NAMALWA (cell line): ENCODE measurements around the gene ZNF532.
"Not testable (repeated sequence)": the region's sequence is repeated elsewhere in the genome, so short reads cannot be mapped to it uniquely, and the experiment has no call there.

ENCODE experiments used
- DNase-seq: peaks from one replicate; pipeline ENCODE4 v3.0.0-alpha.2; 2015; ENCODE audit warnings: low spot score

ZNF532 gene

DNA sequence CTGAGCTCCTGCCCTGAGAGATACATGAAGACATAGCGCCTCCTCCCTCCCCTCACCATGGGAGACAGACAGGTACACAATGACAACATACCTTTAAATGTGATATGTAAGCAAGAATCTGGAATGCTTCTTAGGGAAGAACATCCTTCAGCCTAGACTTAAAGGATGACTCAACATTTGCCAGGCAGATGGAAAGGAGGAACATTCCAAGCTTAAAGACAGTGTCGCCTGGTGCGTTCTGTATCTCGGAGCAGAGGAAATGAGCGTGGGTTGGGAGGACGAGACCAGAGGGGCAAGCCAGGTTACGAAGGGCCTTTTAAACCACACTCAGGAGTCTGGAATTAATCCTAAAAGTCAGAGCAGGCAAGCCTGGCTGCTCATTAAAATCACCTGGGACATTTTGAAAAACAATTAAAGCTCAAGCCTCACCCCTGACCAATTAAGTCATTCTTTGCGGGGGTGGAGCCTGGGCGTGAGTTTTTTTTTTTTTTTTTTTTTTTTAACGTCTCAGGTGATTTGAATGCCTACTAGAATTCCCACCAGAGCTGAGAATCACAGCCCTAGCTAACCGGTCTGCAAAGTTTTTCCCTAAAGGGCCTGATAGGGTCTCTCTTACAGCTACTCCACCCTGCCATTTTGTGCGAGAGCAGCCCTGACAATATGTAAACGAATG, 143.8 kb downstream of the ZNF532 start:
- DNase-seq = no peak

GRCh38 chr18:59009846-59010245, 145.2 kb downstream of the ZNF532 start:
- no peak for DNase-seq

GRCh38 chr18:59011289-59011688, 146.6 kb downstream of the ZNF532 start:
- no peak for DNase-seq

GRCh38 chr18:59011786-59012185, 147.1 kb downstream of the ZNF532 start:
- DNase-seq = no peak

DNA sequence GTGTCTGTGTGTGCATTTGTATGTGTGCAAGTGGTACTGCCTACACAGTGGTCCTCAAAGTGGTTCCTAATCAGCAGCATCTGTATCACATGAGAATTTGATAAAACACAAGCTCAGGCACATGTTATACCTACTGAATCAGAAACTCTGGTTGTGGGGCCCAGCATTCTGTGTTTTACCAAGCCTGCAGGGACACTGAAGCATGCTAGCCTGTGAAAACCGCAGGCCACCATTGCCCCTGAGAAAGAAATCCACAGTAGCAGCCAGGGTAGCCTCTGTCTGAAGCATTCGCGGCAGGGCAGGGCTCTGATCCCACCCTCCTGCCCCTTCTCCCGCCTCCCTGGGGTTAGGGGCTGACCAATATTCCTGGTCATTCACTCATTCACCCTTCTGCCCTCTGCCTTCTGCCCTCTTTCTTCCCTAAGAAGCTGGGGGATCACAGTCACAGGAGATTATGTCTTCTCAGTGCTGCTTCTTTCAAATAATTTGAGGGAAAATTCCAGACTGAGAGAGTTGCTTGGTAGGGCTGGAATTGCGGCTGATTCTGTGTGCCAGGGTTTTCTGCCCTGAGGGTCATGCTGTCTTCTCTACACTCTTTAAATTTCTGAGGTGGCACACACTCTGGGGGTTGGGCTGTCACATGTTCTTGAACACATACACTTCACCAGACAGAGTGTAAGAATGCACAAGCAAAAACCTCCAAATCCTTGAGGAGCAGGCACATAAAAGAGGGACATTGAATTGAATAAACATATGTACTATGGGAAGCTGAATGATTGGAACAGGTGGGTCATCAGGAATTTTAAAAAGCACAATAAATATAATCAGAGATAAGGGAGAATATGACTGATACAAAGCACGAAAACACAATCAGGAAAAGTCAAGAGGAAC, 148.4 kb downstream of the ZNF532 start:
- no peak for DNase-seq

GRCh38 chr18:59013744-59014143, 149.1 kb downstream of the ZNF532 start:
- no peak for DNase-seq

DNA sequence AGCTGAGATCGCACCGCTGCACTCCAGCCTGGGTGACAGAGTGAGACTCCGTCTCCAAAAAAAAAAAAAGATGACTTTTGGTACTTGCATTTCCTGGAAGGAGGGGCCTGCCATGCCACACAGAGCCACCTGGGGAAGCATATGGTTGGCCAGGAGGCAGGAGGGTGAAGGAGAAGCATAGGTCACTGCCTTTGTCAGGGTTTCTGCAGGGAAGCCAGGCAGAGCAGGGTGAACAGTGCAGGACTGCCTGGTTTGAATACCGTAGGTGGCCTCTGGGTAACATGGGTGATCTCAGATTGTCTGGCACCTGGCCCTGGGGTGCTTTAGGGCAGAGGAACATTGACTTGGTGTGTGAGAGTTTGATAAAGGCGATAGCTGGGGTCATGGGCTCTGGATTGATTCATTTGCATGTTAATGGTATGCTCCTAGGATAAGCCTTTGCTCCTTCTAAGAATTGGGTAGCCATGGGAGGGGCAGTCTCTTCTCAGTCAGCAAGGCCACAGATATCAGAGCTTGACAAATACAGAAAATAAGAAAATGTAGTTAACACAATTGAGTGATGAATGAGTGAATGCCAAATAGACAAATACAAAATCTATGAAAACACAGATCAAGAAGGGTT, 151.0 kb downstream of the ZNF532 start:
- DNase-seq = no peak

GRCh38 chr18:59021500-59021899, 156.8 kb downstream of the ZNF532 start:
- no peak for DNase-seq

DNA sequence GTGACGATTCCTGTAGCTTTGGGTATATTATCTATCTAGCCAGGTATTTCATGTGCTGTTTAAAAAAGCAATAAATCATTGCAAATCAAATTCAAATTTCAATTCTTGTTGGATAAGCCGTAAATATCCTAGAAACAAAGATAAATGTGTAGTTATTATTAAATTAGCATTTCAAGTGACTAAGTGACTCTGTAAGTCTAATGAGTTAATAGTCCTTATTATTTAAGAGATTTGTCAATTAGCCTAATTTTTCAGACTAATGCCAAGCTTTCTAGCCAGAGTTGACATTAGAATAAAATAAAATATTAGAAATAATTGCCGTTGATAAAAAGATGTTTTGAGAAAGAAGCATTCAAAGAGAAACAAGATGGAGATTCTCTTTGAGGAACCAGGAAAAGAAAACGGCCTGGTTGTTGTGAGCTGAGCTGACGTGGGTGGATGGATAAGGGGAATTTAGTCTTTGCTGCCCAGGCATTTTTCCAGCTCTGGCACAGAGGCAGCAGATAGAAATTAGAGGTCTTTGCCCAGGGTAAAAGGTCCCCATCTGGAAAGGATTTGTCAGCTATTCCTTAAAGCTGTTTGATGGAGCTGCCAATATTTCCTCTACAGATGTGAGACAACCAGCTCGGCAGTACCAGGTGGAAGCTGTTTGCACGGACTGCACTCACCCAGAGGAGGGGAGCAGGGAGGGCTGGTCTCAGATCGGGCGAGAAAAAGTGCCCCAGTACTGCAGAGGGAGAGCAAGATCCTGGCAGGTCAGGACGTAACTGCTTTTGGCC, 157.7 kb downstream of the ZNF532 start:
- DNase-seq = no peak

DNA sequence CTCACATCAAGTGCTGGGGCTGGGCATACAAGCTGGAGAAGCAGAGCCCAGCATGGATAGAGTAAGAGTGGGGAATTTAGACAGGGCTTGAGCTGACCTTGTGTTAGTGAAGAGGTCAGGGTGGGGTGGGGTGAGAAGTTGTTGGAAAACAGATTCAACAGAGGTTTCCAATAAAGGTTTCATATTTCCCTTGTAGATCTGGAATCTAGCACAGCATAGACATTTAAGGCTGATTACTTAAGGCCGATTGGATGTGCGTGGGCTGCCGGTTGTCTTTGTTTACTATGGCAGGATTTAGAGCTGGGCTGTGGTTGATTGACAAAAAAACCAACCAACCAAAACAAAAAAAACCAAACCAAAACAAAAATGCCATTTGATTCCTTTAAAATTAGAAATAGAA, 160.2 kb downstream of the ZNF532 start:
- DNase-seq = no peak

- DNase-seq = not testable (repeated sequence)
Measured at GRCh38 chr18:59025532-59025931, 160.9 kb downstream of the ZNF532 start.

- no peak for DNase-seq
Measured at GRCh38 chr18:59026364-59026763, 161.7 kb downstream of the ZNF532 start.

- no peak for DNase-seq
Measured at GRCh38 chr18:59026831-59027410, 162.2 kb downstream of the ZNF532 start.

GRCh38 chr18:59029663-59030429, 165.2 kb downstream of the ZNF532 start:
- no peak for DNase-seq

- DNase-seq = no peak
Measured at GRCh38 chr18:59032308-59032707, 167.6 kb downstream of the ZNF532 start.

DNA sequence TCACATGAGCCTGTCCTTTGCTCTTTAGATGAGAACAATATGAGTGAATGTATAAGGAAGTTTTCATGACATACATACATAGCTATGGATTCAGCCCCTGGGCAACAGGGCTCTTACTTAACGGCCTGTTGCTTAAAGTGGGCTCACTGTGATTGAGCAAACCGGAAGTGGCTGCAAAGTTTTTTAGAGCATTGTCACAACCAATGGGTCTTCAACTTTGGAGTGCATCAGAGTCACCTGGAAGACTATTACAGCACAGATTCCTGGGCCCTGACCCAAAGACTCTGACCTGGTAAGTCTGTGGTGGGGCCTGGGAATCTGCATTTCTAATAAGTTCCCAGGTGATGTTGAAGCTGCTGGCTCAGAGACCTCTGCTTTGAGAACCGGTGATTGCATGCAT, 168.7 kb downstream of the ZNF532 start:
- DNase-seq = no peak

GRCh38 chr18:59033974-59034373, 169.3 kb downstream of the ZNF532 start:
- no peak for DNase-seq

GRCh38 chr18:59035591-59035990, 170.9 kb downstream of the ZNF532 start:
- DNase-seq = no peak
